ENCODE results near the gene DUSP15.
A peak's percentile ranks its signal among the peaks of the same experiment; 100 is the strongest.
"Not testable (repeated sequence)": the region's sequence is repeated elsewhere in the genome, so short reads cannot be mapped to it uniquely, and the experiment has no call there.

Gene DUSP15

DNA sequence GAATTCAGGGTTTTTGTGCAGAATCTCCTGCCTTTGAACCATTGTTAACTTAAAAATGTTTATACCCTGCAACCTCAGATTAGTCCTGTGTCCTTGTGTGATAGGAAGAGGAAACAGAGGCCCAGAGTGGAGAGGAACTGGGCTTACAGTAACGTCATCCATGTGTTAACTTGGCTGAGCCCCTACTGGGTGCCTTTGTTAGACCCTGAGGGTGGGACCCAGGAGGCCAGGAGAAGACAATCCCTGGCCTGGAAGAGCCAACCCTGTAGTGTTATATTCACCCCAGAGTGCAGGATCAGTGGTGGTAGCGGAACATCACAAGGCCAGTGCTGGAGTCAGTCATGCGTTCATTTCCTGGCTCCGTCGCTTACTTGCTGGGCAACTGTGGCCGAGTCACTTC, 40.6 kb downstream of the DUSP15 start:
- no peak overlapping the region for H3K4ac ChIP-seq (ENCODE audit: low read length)
- H3K18ac ChIP-seq (ENCODE audit: low read length) = no peak overlapping the region
- no peaks in the 10 kb centered on the region for H3K79me1 ChIP-seq (ENCODE audit: low read depth, low read length)
- no peaks in the 10 kb centered on the region for H3K9me3 ChIP-seq (replicated peaks in 1 of 2; ENCODE audit: control insufficient read depth in 2 of 2, insufficient read depth in 1 of 2, low read depth in 1 of 2, low read length in 2 of 2)
- H3K9ac ChIP-seq (ENCODE audit: low read depth, low read length, poor library complexity) = no peak overlapping the region
- no CpG with 5 or more reads among the region's 6 CpGs for WGBS, 2 donors (ENCODE audit: extremely low coverage in 2 of 2, insufficient read length in 2 of 2, insufficient replicate concordance in 1 of 2)
- peaks cover 0 to 5% of the 10 kb centered on the region in 2 donors for H3K4me1 ChIP-seq (ENCODE audit: control insufficient read depth in 2 of 2, insufficient read depth in 1 of 2, low read depth in 1 of 2, low read length in 2 of 2)
- H2AFZ ChIP-seq (ENCODE audit: low read length) = no peak overlapping the region
- H4K8ac ChIP-seq (ENCODE audit: low read depth, low read length) = no peak overlapping the region
- no peak overlapping the region for H4K91ac ChIP-seq (ENCODE audit: low read depth, low read length, poor library complexity)
- H2BK120ac ChIP-seq (ENCODE audit: low read depth, low read length) = no peak overlapping the region
- no peaks in the 10 kb centered on the region for H3K36me3 ChIP-seq (replicated peaks in 1 of 2; ENCODE audit: control insufficient read depth in 2 of 2, insufficient read depth in 2 of 2, low read length in 2 of 2)
- no peak overlapping the region for H2BK5ac ChIP-seq (ENCODE audit: low read length)
- no peak for DNase-seq (ENCODE audit: low spot score)
- no peak overlapping the region for H3K4me3 ChIP-seq (ENCODE audit: low read length in 2 of 2)
- no peak overlapping the region for H3K23ac ChIP-seq (ENCODE audit: low read depth, low read length, poor library complexity)
- no peaks in the 10 kb centered on the region for H3K27me3 ChIP-seq (ENCODE audit: control insufficient read depth in 3 of 3, insufficient read depth in 3 of 3, low read depth in 1 of 3, low read length in 3 of 3)
- H2BK12ac ChIP-seq (ENCODE audit: low read length) = no peak overlapping the region
- H3K27ac ChIP-seq (replicated peaks; ENCODE audit: low read length) = no peak overlapping the region
- no peak overlapping the region for H3K4me2 ChIP-seq (ENCODE audit: insufficient read depth, low read length, poor library complexity, severe bottlenecking)
- no peak overlapping the region for H2AK5ac ChIP-seq (ENCODE audit: low read depth, low read length)
- H3K14ac ChIP-seq (ENCODE audit: low read length) = no peak overlapping the region
- H2BK15ac ChIP-seq (ENCODE audit: low read length) = no peak overlapping the region

DNA sequence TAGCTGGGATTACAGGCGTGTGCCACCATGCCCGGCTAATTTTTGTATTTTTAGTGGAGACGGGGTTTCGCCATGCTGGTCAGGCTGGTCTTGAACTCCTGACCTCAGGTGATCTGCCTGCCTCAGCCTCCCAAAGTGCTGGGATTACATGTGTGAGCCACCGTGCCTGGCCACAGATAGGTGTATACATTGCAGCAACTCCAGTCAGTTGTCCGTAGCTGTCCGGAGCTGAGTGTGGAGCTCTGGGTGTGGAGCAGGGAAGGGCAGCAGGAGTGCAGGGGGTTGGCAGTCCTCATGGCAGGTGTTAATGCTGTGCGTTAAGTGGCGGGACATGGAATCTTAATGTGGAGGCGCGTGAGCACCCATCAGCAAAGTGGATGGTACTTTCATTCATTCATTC, 42.3 kb downstream of the DUSP15 start:
- not testable (repeated sequence) for H3K4me2 ChIP-seq (ENCODE audit: insufficient read depth, low read length, poor library complexity, severe bottlenecking); DNase-seq (ENCODE audit: low spot score); H3K4ac ChIP-seq (ENCODE audit: low read length); H3K27me3 ChIP-seq (ENCODE audit: control insufficient read depth in 3 of 3, insufficient read depth in 3 of 3, low read depth in 1 of 3, low read length in 3 of 3); H3K9ac ChIP-seq (ENCODE audit: low read depth, low read length, poor library complexity); H2BK15ac ChIP-seq (ENCODE audit: low read length); H3K36me3 ChIP-seq (replicated peaks in 1 of 2; ENCODE audit: control insufficient read depth in 2 of 2, insufficient read depth in 2 of 2, low read length in 2 of 2); H2AFZ ChIP-seq (ENCODE audit: low read length); H2BK120ac ChIP-seq (ENCODE audit: low read depth, low read length); H2AK5ac ChIP-seq (ENCODE audit: low read depth, low read length); H3K18ac ChIP-seq (ENCODE audit: low read length); H3K27ac ChIP-seq (replicated peaks; ENCODE audit: low read length); H2BK12ac ChIP-seq (ENCODE audit: low read length); H3K79me1 ChIP-seq (ENCODE audit: low read depth, low read length); H2BK5ac ChIP-seq (ENCODE audit: low read length); H3K14ac ChIP-seq (ENCODE audit: low read length); H4K91ac ChIP-seq (ENCODE audit: low read depth, low read length, poor library complexity); H3K9me3 ChIP-seq (replicated peaks in 1 of 2; ENCODE audit: control insufficient read depth in 2 of 2, insufficient read depth in 1 of 2, low read depth in 1 of 2, low read length in 2 of 2); H3K23ac ChIP-seq (ENCODE audit: low read depth, low read length, poor library complexity)
- no CpG with 5 or more reads among the region's 11 CpGs for WGBS, 2 donors (ENCODE audit: extremely low coverage in 2 of 2, insufficient read length in 2 of 2, insufficient replicate concordance in 1 of 2)
- H4K8ac ChIP-seq (ENCODE audit: low read depth, low read length) = peak overlapping the region; percentile 24
- H3K4me1 ChIP-seq (ENCODE audit: control insufficient read depth in 2 of 2, insufficient read depth in 1 of 2, low read depth in 1 of 2, low read length in 2 of 2) = peaks cover 5 to 12% of the 10 kb centered on the region in 2 donors
- H3K4me3 ChIP-seq (ENCODE audit: low read length in 2 of 2) = peak overlapping the region in 1 of 2 donors; percentile 30

DNA sequence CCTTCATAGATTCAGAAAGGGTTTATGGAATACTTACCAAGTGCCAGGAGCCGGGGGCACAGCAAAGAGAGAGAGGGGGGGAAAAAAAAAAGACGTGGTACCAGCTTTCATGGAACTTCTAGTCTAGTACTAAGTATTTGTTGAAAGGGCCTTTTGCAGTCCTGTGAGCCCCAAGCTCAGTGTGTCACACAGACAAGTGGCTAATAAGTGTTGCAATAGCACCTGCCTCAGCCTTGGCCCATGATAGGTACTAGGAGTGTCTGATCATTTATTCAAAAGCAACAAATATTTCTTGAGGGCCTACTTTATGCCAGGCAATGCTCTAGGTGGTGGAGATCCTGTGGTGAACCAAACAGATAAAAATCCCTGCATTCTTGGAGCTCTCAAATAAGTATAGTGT, 43.3 kb downstream of the DUSP15 start:
- no CpG with 5 or more reads among the region's 2 CpGs for WGBS, 2 donors (ENCODE audit: extremely low coverage in 2 of 2, insufficient read length in 2 of 2, insufficient replicate concordance in 1 of 2)

DNA sequence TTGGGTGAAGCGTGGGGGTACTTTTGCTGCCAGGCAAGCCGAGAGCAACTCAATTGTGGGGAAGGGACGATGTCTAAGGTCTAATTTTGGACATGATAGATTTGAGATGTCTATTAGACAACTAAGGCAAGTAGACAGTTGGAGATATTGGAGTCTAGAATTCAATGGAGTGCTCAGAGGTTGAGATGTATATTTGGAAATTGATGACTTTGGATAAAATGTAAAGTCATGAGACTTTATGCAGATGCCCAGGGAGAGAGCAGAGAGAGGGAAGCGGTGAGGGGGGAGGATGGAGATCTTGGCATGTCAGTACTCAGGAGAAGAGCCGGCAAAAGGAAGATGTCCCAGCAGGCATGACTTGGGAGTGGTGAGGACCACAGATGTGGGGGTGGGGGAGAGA, 44.3 kb downstream of the DUSP15 start:
- H3K4me1 ChIP-seq (ENCODE audit: control insufficient read depth in 2 of 2, insufficient read depth in 1 of 2, low read depth in 1 of 2, low read length in 2 of 2) = peaks cover 7 to 13% of the 10 kb centered on the region in 2 donors
- no peak overlapping the region for H3K9ac ChIP-seq (ENCODE audit: low read depth, low read length, poor library complexity)
- H4K8ac ChIP-seq (ENCODE audit: low read depth, low read length) = no peak overlapping the region
- no peak overlapping the region for H3K4me2 ChIP-seq (ENCODE audit: insufficient read depth, low read length, poor library complexity, severe bottlenecking)
- H2AFZ ChIP-seq (ENCODE audit: low read length) = no peak overlapping the region
- H3K9me3 ChIP-seq (replicated peaks in 1 of 2; ENCODE audit: control insufficient read depth in 2 of 2, insufficient read depth in 1 of 2, low read depth in 1 of 2, low read length in 2 of 2) = no peaks in the 10 kb centered on the region
- H3K36me3 ChIP-seq (replicated peaks in 1 of 2; ENCODE audit: control insufficient read depth in 2 of 2, insufficient read depth in 2 of 2, low read length in 2 of 2) = no peaks in the 10 kb centered on the region
- no peak overlapping the region for H2BK120ac ChIP-seq (ENCODE audit: low read depth, low read length)
- H3K4ac ChIP-seq (ENCODE audit: low read length) = no peak overlapping the region
- no peak overlapping the region for H3K27ac ChIP-seq (replicated peaks; ENCODE audit: low read length)
- no peak overlapping the region for H2AK5ac ChIP-seq (ENCODE audit: low read depth, low read length)
- H3K23ac ChIP-seq (ENCODE audit: low read depth, low read length, poor library complexity) = no peak overlapping the region
- H2BK5ac ChIP-seq (ENCODE audit: low read length) = no peak overlapping the region
- H3K4me3 ChIP-seq (ENCODE audit: low read length in 2 of 2) = no peak overlapping the region
- no peak overlapping the region for H4K91ac ChIP-seq (ENCODE audit: low read depth, low read length, poor library complexity)
- H3K27me3 ChIP-seq (ENCODE audit: control insufficient read depth in 3 of 3, insufficient read depth in 3 of 3, low read depth in 1 of 3, low read length in 3 of 3) = no peaks in the 10 kb centered on the region
- peak overlapping the region; percentile 8 for H2BK12ac ChIP-seq (ENCODE audit: low read length)
- no peak overlapping the region for H3K14ac ChIP-seq (ENCODE audit: low read length)
- no peak overlapping the region for H3K18ac ChIP-seq (ENCODE audit: low read length)
- no peaks in the 10 kb centered on the region for H3K79me1 ChIP-seq (ENCODE audit: low read depth, low read length)
- DNase-seq (ENCODE audit: low spot score) = no peak
- no peak overlapping the region for H2BK15ac ChIP-seq (ENCODE audit: low read length)
- no CpG with 5 or more reads among the region's 5 CpGs for WGBS, 2 donors (ENCODE audit: extremely low coverage in 2 of 2, insufficient read length in 2 of 2, insufficient replicate concordance in 1 of 2)

More for the DNA sequence above, 43.3 kb downstream of the DUSP15 start:
- Histone ChIP-seq H2BK15ac (ENCODE audit: low read length) (no peak overlapping the region), H3K14ac (ENCODE audit: low read length) (no peak overlapping the region), H2BK120ac (ENCODE audit: low read depth, low read length) (no peak overlapping the region), H3K79me1 (ENCODE audit: low read depth, low read length) (no peaks in the 10 kb centered on the region), H2AK5ac (ENCODE audit: low read depth, low read length) (no peak overlapping the region), H2BK5ac (ENCODE audit: low read length) (no peak overlapping the region), H3K4me1 (ENCODE audit: control insufficient read depth in 2 of 2, insufficient read depth in 1 of 2, low read depth in 1 of 2, low read length in 2 of 2) (peaks cover 7 to 13% of the 10 kb centered on the region in 2 donors), H3K9me3 (replicated peaks in 1 of 2; ENCODE audit: control insufficient read depth in 2 of 2, insufficient read depth in 1 of 2, low read depth in 1 of 2, low read length in 2 of 2) (no peaks in the 10 kb centered on the region), H2BK12ac (ENCODE audit: low read length) (no peak overlapping the region), H3K4me2 (ENCODE audit: insufficient read depth, low read length, poor library complexity, severe bottlenecking) (no peak overlapping the region), H2AFZ (ENCODE audit: low read length) (no peak overlapping the region), H3K4me3 (ENCODE audit: low read length in 2 of 2) (no peak overlapping the region), H3K23ac (ENCODE audit: low read depth, low read length, poor library complexity) (no peak overlapping the region), H3K4ac (ENCODE audit: low read length) (no peak overlapping the region), H3K9ac (ENCODE audit: low read depth, low read length, poor library complexity) (no peak overlapping the region), H4K8ac (ENCODE audit: low read depth, low read length) (no peak overlapping the region), H3K27me3 (ENCODE audit: control insufficient read depth in 3 of 3, insufficient read depth in 3 of 3, low read depth in 1 of 3, low read length in 3 of 3) (no peaks in the 10 kb centered on the region), H4K91ac (ENCODE audit: low read depth, low read length, poor library complexity) (no peak overlapping the region), H3K36me3 (replicated peaks in 1 of 2; ENCODE audit: control insufficient read depth in 2 of 2, insufficient read depth in 2 of 2, low read length in 2 of 2) (no peaks in the 10 kb centered on the region), H3K27ac (replicated peaks; ENCODE audit: low read length) (no peak overlapping the region), H3K18ac (ENCODE audit: low read length) (no peak overlapping the region)
- DNase-seq (ENCODE audit: low spot score) = no peak
